Activated CD8-positive, alpha-beta memory T cell treated with anti-CD3 and anti-CD28 coated beads for 36 hours (primary cell): ENCODE results near the gene ANKS1A. TPM values are rescaled to one million over a fixed set of nuclear protein-coding genes. Genes with fewer than 3 reads are reported as not detected.

Source experiments
- total RNA-seq, 2 experiments: library from RNA; stranded (reverse); gene quantifications; one replicate each; pipeline ENCODE4 v1.2.3, GENCODE V29; 2021

Gene ANKS1A
- total RNA-seq, 2 experiments from 2014 or later = 7.9 to 8.6 TPM

Other genes starting within 250 kb of the ANKS1A start
- gene ILRUN, start 192.5 kb upstream of the ANKS1A start, total RNA-seq = 10 to 100 TPM; 49.0 to 53.8 TPM
- 100 to 1,000 TPM; 200 to 205 TPM for gene SNRPC, start 131.8 kb upstream of the ANKS1A start, total RNA-seq
- gene BLTP3A, start 97.2 kb upstream of the ANKS1A start, total RNA-seq = 10 to 100 TPM; 19.0 to 19.9 TPM
- gene TAF11, start 1.2 kb upstream of the ANKS1A start, total RNA-seq = 10 to 100 TPM; 30.2 to 32.2 TPM